Effector memory CD8-positive, alpha-beta T cell (primary cell): ENCODE data around the gene RNF121.

Source experiments
- ATAC-seq: fragments of 150-1000 bp; cut with Tn5 transposase; replicated peaks from 2 replicates; pipeline ENCODE4 v1.10.0; 2021; ENCODE audit warnings: mild to moderate bottlenecking, moderate library complexity
- DNase-seq, 3 experiments: peaks; one replicate each; pipeline ENCODE4 v3.0.0; 2021
- H3K27ac Mint-ChIP-seq, 2 donors: one replicate each; pipeline ENCODE4 v1.8.0; 2022; ENCODE audit warnings: mild to moderate bottlenecking in 2 of 2, mixed read lengths in 2 of 2, moderate library complexity in 2 of 2
- H3K27me3 Mint-ChIP-seq, 2 donors: one replicate each; pipeline ENCODE4 v1.8.0; 2022; ENCODE audit warnings: mixed read lengths in 2 of 2
- H3K36me3 Mint-ChIP-seq: one replicate; pipeline ENCODE4 v1.8.0; 2022; ENCODE audit warnings: mild to moderate bottlenecking, moderate library complexity, mixed read lengths; ENCODE audit not compliant: insufficient read depth
- H3K4me1 Mint-ChIP-seq, 2 donors: one replicate each; pipeline ENCODE4 v1.8.0; 2022; ENCODE audit warnings: low read depth in 2 of 2, mixed read lengths in 2 of 2
- H3K4me3 Mint-ChIP-seq, 2 donors: one replicate each; pipeline ENCODE4 v1.8.0; 2022; ENCODE audit warnings: mild to moderate bottlenecking in 2 of 2, mixed read lengths in 2 of 2, moderate library complexity in 2 of 2
- H3K9me3 Mint-ChIP-seq, 2 donors: one replicate each; pipeline ENCODE4 v1.8.0; 2022; ENCODE audit warnings: mixed read lengths in 2 of 2

Gene RNF121

DNA sequence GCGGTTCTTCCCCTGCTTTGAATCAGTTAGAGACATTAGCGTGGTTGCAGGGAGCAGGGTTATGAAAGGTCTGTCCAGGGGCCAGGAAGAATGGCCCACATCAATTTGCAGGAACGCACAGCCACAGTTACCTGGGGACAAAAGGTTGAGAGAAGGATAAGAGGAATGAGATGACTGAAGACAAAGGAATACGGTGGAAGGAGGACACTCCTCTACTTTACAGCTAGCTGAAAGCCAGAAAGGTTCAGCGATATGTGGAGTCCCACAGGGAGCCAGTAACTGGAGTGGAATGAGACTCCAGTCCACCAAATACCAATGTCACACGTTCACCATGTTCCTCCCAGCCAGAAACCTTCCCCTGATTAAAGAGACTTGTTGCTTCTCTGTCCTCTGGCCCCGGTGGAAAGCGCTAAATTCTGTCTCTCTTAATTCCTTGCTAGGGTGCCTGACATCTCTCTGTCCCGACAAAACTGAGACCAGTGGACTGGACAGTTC is 11.2 kb upstream of the RNF121 start:
- ATAC-seq (no peak), DNase-seq (no peak)
- Mint-ChIP-seq H3K4me3 (no peak overlapping the region), H3K36me3 (peaks cover 36% of the 10 kb centered on the region), H3K27ac (no peak overlapping the region), H3K27me3 (no peaks in the 10 kb centered on the region), H3K4me1 (no peaks in the 10 kb centered on the region), H3K9me3 (no peaks in the 10 kb centered on the region)

DNA sequence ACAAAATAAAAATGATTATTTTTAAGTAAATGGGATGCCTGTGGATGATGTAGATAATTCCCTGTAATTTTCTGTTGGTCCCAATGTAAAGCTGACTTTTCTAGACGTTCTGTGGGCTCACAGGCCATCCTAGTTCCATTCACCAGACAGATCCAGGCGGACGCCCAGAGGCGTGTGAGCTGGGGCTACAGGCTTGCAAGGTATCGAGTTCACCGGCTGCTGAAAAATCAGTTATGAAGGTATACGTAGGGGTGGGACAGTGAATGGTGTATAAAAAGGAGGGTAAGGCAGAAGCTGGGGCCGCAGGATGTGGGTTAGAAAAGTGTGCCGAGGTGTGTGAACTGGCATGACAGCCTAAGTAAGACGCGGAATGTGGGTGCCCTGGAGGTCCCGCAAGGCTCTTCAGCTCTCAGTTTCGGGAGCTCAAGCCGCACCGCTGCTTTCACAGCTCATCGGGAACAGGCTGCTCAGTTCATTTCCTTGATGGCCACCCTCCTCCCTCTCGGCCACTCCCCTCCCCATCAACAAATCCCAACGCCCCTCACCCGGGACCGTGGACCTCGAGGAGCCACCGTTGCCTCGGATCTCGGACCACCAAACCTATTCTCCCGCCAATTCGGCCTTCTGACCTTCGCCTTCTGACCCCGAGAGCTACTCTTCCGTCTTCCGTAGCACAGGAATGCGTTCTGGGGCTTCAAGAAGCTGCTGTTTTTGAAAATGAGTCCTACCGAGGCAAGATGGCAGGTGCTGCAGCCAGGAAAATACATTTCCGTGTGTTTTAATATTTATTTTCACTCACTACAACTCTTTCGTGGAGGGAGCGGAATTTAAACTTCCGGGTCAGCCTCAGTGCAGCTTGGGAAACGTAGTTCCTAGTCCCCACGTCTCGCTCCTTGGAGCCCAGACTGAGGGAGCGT is 768 bp upstream of the RNF121 start, which contains the start of gene XNDC1N:
Gene XNDC1N (minus strand): TSS at position 775 of the 917 bp plus-strand sequence. CDS start 5,241 bp downstream, outside the sequence.
- Mint-ChIP-seq H3K27ac (peak within 1 kb of the TSS; percentile 99 to 100), H3K4me3 (peak within 1 kb of the TSS; percentile 98 to 100), H3K27me3 (no peaks in the 10 kb centered on the region), H3K4me1 (peaks cover 35 to 38% of the 10 kb centered on the region in 2 donors), H3K36me3 (peaks cover 32% of the 10 kb centered on the region), H3K9me3 (no peaks in the 10 kb centered on the region)
- ATAC-seq: peak; percentile 79
- DNase-seq: peak; percentile 57 to 66 (median 61)

DNA sequence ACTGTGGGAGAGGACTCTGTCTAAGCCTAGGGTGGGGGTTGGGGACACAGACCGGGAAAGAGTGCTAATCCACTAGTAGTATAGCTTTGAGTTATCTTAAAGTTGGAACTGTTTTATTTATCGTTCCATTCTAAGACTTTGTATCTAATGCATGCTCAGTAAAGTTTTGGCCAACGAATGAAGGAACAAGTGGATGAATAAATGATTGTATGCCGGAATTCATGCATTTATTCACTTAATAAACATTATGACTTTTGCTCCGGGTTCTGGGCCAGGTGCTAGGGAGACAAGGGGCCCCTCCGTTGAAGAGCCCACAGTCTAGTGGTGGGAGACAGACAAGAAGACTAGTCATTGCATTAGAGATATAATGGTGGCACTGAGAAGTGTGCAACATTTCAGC is 645 bp downstream of the RNF121 start:
- Mint-ChIP-seq H3K4me3 (peak overlapping the region; percentile 98 to 100), H3K27me3 (no peaks in the 10 kb centered on the region), H3K36me3 (peaks cover 29% of the 10 kb centered on the region), H3K27ac (peak overlapping the region; percentile 99 to 100), H3K4me1 (peaks cover 43 to 48% of the 10 kb centered on the region in 2 donors), H3K9me3 (no peaks in the 10 kb centered on the region)
- ATAC-seq (no peak), DNase-seq (no peak)

DNA sequence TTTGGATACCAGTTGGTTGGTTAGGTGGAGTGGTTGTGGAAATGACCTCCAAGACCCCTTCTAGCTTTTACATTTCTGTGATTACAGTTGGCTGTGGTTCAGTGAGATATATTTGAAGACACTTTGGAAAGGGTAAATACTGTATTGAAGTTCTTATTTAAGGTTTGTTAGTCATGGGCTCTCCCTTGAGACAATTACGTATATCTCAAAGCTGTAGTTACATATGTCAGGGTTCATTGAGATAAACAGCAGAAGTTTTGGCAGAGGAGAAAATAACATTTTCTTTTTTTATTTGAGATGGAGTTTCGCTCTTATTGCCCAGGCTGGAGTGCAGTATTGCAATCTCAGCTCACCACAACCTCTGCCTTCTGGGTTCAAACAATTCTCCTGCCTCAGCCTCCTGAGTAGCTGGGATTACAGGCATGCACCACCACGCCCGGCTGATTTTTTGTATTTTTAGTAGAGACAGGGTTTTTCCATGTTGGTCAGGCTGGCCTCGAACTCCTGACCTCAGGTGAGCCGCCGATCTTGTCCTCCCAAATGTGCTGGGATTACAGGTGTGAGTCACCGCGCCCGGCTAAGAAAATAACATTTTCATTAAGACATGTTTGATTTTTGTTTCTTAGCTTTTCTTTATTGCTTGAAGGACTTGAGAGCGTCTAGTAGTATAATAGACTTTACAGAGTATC is 1.9 kb downstream of the RNF121 start:
- ATAC-seq (no peak), DNase-seq (no peak)
- Mint-ChIP-seq H3K27ac (peak overlapping the region in 1 of 2 donors; percentile 41), H3K4me3 (peak overlapping the region; percentile 12 to 98), H3K36me3 (peaks cover 24% of the 10 kb centered on the region), H3K4me1 (peaks cover 44 to 50% of the 10 kb centered on the region in 2 donors), H3K27me3 (no peaks in the 10 kb centered on the region), H3K9me3 (no peaks in the 10 kb centered on the region)

DNA sequence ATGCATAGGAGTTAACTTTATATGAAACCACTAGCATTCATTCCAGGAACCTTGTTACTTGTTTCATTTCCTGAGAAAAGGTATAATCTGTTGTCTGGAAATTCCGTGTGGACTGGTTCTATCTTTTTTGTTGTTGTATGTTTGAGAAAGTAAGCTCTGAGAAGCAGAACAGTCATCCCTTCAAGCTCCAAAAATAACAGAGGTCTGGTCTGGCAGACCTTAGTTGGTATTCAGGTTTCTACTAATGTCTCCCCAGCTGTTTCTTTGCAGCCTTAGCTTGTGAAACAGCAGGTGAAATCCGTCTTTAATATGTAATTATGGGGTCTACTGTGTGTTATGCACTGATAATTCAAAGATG is 2.4 kb downstream of the RNF121 start:
- H3K27ac Mint-ChIP-seq: peak overlapping the region in 1 of 2 donors; percentile 41
- H3K4me3 Mint-ChIP-seq: no peak overlapping the region
- DNase-seq (no peak), ATAC-seq (no peak)
- H3K9me3 Mint-ChIP-seq: no peaks in the 10 kb centered on the region
- peaks cover 20% of the 10 kb centered on the region for H3K36me3 Mint-ChIP-seq
- no peaks in the 10 kb centered on the region for H3K27me3 Mint-ChIP-seq
- peaks cover 44 to 50% of the 10 kb centered on the region in 2 donors for H3K4me1 Mint-ChIP-seq

DNA sequence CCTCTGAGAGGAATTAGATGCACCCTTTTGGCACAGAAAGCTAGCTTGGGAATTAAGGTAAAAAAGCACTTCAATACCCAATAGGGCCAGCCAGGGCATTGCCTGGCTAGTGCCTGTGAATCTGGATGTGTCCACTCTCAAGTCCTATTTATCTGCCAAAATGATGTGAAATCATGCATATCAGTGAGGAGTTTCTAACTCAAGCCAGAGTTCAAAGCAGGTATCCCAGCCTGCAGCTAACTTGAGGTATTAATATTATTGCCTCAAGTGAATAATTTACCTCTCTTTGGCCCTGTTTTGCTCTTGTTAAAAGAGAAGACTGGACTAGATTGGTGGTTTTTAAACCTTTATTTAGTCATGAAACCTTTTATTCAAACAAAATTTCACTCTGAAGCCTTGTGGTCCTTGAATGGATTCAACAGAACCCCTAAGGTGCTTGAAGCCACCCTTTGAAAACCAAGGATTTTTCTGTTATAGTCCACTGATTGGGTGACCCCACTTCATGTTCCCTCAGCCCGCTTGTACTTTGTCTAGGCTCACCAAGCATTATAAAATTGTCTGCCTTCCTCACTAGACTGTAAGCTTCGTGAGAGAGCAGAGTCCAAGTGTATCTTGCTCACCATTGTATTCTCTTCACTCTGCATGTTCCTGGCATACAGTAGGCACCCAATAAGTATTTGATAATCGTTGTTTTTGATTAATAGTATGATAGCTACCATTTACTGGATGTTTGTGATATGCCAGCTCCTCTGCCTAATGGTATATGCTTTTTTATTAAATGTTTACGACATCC is 4.5 kb downstream of the RNF121 start:
- peaks cover 9% of the 10 kb centered on the region for H3K36me3 Mint-ChIP-seq
- H3K4me3 Mint-ChIP-seq: no peak overlapping the region
- DNase-seq (no peak), ATAC-seq (no peak)
- no peak overlapping the region for H3K27ac Mint-ChIP-seq
- H3K4me1 Mint-ChIP-seq: peaks cover 38 to 42% of the 10 kb centered on the region in 2 donors
- no peaks in the 10 kb centered on the region for H3K27me3 Mint-ChIP-seq
- H3K9me3 Mint-ChIP-seq: no peaks in the 10 kb centered on the region

DNA sequence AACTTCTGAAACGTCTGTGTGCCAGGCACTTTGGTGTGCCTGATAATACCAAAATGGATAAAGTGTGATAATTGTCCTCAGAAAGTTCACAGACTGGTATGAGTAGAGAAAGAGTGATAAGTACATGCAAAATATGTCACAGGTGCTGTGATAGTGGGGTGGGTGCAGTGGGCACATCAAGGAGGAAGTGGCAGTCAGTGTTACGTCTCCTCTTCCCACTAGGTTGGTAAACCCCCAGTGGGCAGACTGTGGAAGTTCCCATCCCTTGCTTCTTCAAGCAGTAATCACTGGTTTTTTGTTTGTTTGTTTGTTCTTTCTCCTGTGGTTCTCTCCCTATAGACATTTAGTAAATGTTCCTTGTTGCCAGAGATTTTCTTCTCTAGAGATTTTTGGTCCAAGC is 5.4 kb downstream of the RNF121 start:
- ATAC-seq (peak; percentile 83), DNase-seq (peak in 1 of 3 experiments; percentile 1)
- Mint-ChIP-seq H3K36me3 (peaks cover under 1% of the 10 kb centered on the region), H3K9me3 (no peaks in the 10 kb centered on the region), H3K27me3 (no peaks in the 10 kb centered on the region), H3K27ac (peak overlapping the region; percentile 6 to 66), H3K4me1 (peaks cover 29 to 36% of the 10 kb centered on the region in 2 donors), H3K4me3 (no peak overlapping the region)

DNA sequence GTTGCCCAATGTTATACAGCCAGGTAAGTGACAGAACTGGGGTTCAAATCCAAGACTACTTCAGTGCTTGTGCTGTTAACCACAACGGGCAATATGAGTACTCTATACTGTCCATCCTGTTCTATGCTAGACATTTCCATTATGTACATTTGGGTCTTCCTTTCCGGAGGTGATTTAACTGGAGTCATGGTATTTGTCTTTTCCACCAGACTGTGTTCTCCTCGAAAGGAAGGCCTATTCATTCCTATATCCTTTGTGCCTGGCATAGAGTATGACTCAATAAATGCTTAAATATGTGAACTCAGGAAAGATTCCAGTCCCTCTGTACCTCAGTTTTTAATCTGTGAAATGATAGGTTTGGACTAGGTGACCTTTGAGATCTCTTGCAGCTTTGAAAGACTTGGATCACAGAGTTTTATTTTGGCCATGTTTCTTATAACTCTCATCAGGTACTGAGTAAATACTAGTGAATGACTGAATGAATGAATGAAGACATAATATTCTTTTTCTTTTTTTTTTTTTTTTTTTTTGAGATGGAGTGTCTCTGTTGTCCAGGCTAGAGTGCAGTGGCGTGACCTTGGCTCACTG is 6.6 kb downstream of the RNF121 start:
- H3K4me1 Mint-ChIP-seq: peaks cover 18 to 24% of the 10 kb centered on the region in 2 donors
- no peak overlapping the region for H3K27ac Mint-ChIP-seq
- no peaks in the 10 kb centered on the region for H3K36me3 Mint-ChIP-seq
- no peaks in the 10 kb centered on the region for H3K27me3 Mint-ChIP-seq
- H3K9me3 Mint-ChIP-seq: no peaks in the 10 kb centered on the region
- no peak for ATAC-seq
- no peak overlapping the region for H3K4me3 Mint-ChIP-seq
- DNase-seq: no peak

DNA sequence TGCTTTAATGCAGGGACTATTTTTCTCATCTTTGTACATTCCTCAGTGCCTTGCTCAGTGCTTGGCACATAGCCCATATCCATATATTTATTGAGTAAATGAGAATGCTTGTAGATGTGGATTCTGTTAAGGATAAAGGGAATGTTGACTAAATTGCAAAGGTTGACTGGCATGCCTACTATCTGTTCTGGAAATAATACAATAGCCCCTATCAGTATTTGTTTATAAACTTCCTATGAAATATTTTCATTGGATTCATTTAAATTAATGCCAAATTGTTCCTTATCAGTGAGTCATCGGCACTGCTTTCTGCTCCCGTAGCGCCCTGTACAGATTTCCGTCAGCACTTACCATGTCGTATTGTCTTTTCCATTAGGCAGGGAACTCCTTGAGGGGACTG is 8.0 kb downstream of the RNF121 start:
- ATAC-seq (no peak), DNase-seq (no peak)
- Mint-ChIP-seq H3K4me3 (no peak overlapping the region), H3K27ac (no peak overlapping the region), H3K4me1 (peaks cover 9 to 12% of the 10 kb centered on the region in 2 donors), H3K9me3 (no peaks in the 10 kb centered on the region), H3K36me3 (no peaks in the 10 kb centered on the region), H3K27me3 (no peaks in the 10 kb centered on the region)

DNA sequence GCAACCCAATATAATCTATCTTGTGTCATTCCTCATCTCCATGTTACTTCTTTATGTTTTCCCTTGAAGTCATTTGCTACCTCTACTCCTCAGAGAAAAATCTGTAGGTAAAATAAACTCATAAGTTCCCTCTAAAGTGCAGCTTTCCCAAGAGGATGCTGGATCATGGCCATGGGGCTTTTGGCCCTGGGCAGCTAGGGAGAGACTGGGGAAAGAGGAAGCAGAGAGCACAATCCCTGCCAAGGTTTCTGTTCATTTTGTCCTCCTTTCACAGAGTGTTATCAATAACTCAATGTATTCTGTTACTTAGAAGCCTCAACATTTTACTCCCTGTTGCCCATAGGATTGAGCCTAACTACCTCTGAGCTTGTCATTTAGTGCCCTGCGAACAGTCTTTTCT is 9.0 kb downstream of the RNF121 start:
- Mint-ChIP-seq H3K4me1 (peaks cover 9 to 12% of the 10 kb centered on the region in 2 donors), H3K36me3 (no peaks in the 10 kb centered on the region), H3K9me3 (no peaks in the 10 kb centered on the region), H3K27me3 (no peaks in the 10 kb centered on the region), H3K27ac (no peak overlapping the region), H3K4me3 (no peak overlapping the region)
- ATAC-seq: no peak
- no peak for DNase-seq

DNA sequence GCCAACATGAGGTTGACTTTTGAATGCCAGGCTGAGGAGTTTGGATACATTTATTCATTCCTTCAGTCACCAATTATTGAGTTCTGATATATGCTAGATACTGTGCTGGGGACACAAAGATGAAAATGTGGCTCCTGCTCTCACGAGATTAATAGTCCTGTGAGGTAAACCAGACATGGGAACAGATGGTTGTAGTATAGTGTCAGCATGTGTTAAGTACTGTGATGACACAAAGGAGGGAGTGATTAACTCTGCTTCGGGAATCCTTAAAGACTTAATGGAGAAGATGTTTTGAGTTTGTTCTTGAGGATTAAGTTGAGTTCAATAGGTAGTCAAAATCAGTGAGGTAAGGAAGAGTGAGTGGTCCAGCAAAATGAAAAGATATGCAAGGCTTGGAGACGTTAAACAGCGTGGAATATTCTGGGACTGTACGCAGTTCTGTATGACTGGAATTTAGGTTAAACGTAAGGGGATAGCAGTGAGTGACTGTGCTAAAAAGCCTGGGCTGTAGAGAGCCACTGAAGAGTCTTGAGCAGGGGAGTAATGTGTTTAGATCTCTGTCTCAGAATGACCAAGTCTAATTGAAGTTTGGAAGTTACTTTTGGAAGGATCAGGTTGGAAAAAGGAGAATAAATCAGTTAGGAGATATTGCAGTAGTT is 11.8 kb downstream of the RNF121 start:
- no peaks in the 10 kb centered on the region for H3K27me3 Mint-ChIP-seq
- DNase-seq: no peak
- H3K4me1 Mint-ChIP-seq: peaks cover 4 to 17% of the 10 kb centered on the region in 2 donors
- no peaks in the 10 kb centered on the region for H3K36me3 Mint-ChIP-seq
- no peak for ATAC-seq
- no peak overlapping the region for H3K27ac Mint-ChIP-seq
- H3K4me3 Mint-ChIP-seq: no peak overlapping the region
- H3K9me3 Mint-ChIP-seq: no peaks in the 10 kb centered on the region

DNA sequence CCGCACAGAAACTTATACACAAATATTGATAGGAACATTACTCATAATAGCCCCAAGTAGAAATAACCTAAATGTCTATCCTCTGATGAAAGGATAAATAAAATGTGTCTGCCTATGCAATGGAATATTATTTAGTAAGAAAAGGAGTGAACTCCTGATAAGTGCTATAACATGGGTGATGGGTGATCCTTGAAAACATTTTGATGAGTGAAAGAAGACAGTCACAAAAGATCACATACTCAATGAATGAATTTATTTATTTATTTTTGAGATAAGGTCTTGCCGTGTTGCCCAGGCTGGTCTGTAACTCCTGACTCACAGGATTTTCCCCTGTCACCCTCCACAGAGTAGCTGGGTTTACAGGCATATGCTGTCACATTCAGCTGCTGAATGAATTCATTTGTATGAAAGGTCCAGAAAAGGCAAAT is 17.3 kb downstream of the RNF121 start:
- Mint-ChIP-seq H3K36me3 (peaks cover 10% of the 10 kb centered on the region), H3K9me3 (no peaks in the 10 kb centered on the region), H3K4me1 (peaks cover 8 to 28% of the 10 kb centered on the region in 2 donors), H3K4me3 (no peak overlapping the region), H3K27ac (peak overlapping the region in 1 of 2 donors; percentile 62), H3K27me3 (no peaks in the 10 kb centered on the region)
- DNase-seq (no peak), ATAC-seq (no peak)
